Activated naive CD8-positive, alpha-beta T cell treated with anti-CD3 and anti-CD28 coated beads, Interleukin-2, amount 10 ng/mL, durations not matched to agents 7 days and 5 days (primary cell): ENCODE results near the gene FAM229B. TPM values are rescaled to one million over a fixed set of nuclear protein-coding genes. Genes with fewer than 3 reads are reported as not detected.
"Not testable (repeated sequence)": the region's sequence is repeated elsewhere in the genome, so short reads cannot be mapped to it uniquely, and the experiment has no call there.

Source experiments
- ATAC-seq: fragments of 150-1000 bp; cut with Tn5 transposase; one replicate; pipeline ENCODE4 v1.10.0; 2021; ENCODE audit warnings: low read depth, moderate library complexity
- POLR2A ChIA-PET: fragments of 350-600 bp; sonication (Branson Sonifier 250); formaldehyde crosslinking; loops from one replicate; lab custom pipeline; 2021; ENCODE audit warnings: antibody characterized with exemption; lab: Charles Lee
- DNase-seq: peaks from one replicate; pipeline ENCODE4 v3.0.0; 2021
- H3K27ac Mint-ChIP-seq: one replicate; pipeline ENCODE4 v1.8.0; 2022; ENCODE audit warnings: mild to moderate bottlenecking, mixed read lengths
- H3K27me3 Mint-ChIP-seq: one replicate; pipeline ENCODE4 v1.8.0; 2022; ENCODE audit warnings: mild to moderate bottlenecking, moderate library complexity, mixed read lengths
- H3K36me3 Mint-ChIP-seq: one replicate; pipeline ENCODE4 v1.8.0; 2021; ENCODE audit warnings: mild to moderate bottlenecking, mixed read lengths
- H3K4me1 Mint-ChIP-seq: one replicate; pipeline ENCODE4 v1.8.0; 2021; ENCODE audit warnings: mixed read lengths
- H3K4me3 Mint-ChIP-seq: one replicate; pipeline ENCODE4 v1.8.0; 2022; ENCODE audit warnings: mild to moderate bottlenecking, moderate library complexity, mixed read lengths
- H3K9me3 Mint-ChIP-seq: one replicate; pipeline ENCODE4 v1.8.0; 2021; ENCODE audit warnings: mixed read lengths
- total RNA-seq, 2 experiments: library from RNA; stranded (reverse); gene quantifications; one replicate each; pipeline ENCODE4 v1.2.3, GENCODE V29; 2021

Gene FAM229B, protein sequence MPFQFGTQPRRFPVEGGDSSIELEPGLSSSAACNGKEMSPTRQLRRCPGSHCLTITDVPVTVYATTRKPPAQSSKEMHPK
- total RNA-seq: 1 to 10 TPM; 1.9 to 2.3 TPM

DNA sequence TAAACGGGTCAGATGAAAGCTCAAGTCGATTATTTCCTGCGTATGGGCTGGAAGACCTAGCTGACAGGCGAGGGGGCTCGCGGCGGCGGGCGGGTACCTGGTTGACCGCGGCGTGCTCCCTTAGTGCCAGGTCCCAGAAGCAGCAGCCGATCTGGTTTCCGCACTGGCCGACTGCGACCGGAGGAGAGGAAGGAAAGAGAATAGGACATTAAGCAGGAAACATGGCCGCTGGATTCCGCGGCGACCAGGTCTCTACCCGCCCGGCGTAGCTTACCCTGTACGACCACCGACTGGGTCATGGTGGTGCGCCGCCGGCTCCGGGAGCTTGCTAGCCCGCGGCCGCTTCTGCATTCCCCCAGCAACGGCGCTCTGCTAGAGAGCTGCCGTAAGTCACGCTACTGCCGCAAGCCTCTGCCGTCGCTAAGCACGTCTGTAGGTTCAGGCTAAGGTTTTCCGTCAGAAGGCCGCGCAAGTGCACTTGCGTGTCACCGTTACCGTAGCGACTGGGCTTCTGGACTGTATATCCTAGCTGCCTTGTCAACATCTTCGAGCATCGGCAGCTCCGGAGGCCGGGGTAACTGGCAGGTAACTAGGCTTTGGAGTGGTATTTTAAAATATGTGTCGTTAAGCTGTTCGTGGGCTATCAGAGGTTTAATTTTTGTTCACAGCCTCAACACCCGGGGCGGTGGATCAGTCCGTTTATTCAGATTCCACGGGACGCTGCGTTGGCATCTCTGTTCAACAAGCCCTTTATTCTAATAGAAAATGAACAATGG is at the start of gene FAM229B, which contains the start of gene TUBE1:
Gene FAM229B, plus strand, starts transcription at position 456 of the 776 bp plus-strand sequence. CDS start 11,693 bp downstream, outside the sequence.
Gene TUBE1, minus strand, starts transcription at position 347 of the 776 bp plus-strand sequence. Its CDS starts 48 bp downstream, at position 299.
- peaks cover 3% of the 10 kb centered on the region for H3K4me1 Mint-ChIP-seq
- H3K27me3 Mint-ChIP-seq: peaks cover 28% of the 10 kb centered on the region
- ATAC-seq (peak; percentile 97), DNase-seq (peak; percentile 85)
- no peaks in the 10 kb centered on the region for H3K9me3 Mint-ChIP-seq
- POLR2A ChIA-PET: interaction anchor here (0.8 to 2.0 kb wide), 7 partner anchors 13 to 828 kb away, joined by 3 to 10 read pairs (median 6); partner anchors contain the start of genes REV3L and TRAF3IP2
- H3K27ac Mint-ChIP-seq: no peak within 1 kb of the TSS
- peaks cover 4% of the 10 kb centered on the region for H3K36me3 Mint-ChIP-seq
- H3K4me3 Mint-ChIP-seq: no peak within 1 kb of the TSS

DNA sequence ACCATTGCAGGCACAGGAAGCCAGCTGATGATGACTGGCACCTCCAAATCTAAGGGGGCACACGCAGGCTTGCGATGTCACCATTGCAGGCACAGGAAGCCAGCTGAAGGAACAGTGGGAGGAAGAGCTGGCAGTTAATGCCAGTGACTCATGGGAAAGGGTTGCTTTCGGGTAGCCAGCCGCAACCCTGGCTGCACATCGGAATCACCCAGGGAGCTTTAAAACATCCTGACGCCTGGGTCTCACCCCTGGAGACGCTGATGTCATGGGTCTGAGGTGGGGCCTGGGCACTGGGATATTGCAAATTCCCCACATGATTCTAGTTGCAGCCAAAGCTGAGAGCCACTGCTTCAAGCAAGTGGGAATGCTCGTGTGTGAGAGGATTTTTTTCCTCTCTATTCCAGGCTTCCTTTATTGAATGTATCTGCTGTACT is 49.6 kb upstream of the FAM229B start:
- no peak for ATAC-seq
- POLR2A ChIA-PET: no interaction called here
- H3K9me3 Mint-ChIP-seq: no peaks in the 10 kb centered on the region
- H3K27ac Mint-ChIP-seq: no peak overlapping the region
- no peak for DNase-seq
- no peaks in the 10 kb centered on the region for H3K36me3 Mint-ChIP-seq
- peaks cover 29% of the 10 kb centered on the region for H3K4me1 Mint-ChIP-seq
- H3K27me3 Mint-ChIP-seq: no peaks in the 10 kb centered on the region
- H3K4me3 Mint-ChIP-seq: no peak overlapping the region

DNA sequence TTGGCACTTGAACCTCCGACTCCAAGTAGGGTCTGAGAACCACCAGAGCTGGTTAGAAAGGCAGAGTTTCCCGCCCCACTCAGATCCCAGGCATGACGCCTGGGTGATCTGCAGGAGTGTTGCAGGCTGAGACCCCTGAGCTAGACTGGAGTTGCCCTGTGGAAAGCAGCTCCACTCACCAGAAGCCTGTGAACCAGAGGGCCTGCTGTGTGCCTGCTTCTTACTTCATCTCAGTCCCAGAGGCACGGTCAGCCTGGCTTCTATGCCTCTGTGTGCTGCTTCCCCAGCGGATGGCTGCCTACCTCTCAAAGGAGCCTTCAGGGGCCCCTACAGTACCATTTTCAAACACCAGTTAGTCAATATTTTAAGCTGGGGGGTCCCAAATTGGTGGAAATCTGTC is 49.1 kb upstream of the FAM229B start:
- POLR2A ChIA-PET: no interaction called here
- no peaks in the 10 kb centered on the region for H3K36me3 Mint-ChIP-seq
- H3K4me3 Mint-ChIP-seq: no peak overlapping the region
- H3K4me1 Mint-ChIP-seq: peaks cover 30% of the 10 kb centered on the region
- no peaks in the 10 kb centered on the region for H3K27me3 Mint-ChIP-seq
- H3K9me3 Mint-ChIP-seq: no peaks in the 10 kb centered on the region
- ATAC-seq: no peak
- H3K27ac Mint-ChIP-seq: no peak overlapping the region
- DNase-seq: no peak

GRCh38 chr6:112038756-112039430 is 48.5 kb upstream of the FAM229B start:
- Mint-ChIP-seq H3K27ac (no peak overlapping the region), H3K4me3 (no peak overlapping the region), H3K36me3 (no peaks in the 10 kb centered on the region), H3K4me1 (peaks cover 29% of the 10 kb centered on the region), H3K9me3 (no peaks in the 10 kb centered on the region), H3K27me3 (no peaks in the 10 kb centered on the region)
- POLR2A ChIA-PET: interaction anchor here (0.6 kb wide), 1 partner anchor 166 kb away, joined by 3 read pairs; the partner anchor contains the start of gene FYN
- ATAC-seq: no peak
- no peak for DNase-seq

GRCh38 chr6:112039431-112039770 is 48.0 kb upstream of the FAM229B start:
- H3K27me3 Mint-ChIP-seq: no peaks in the 10 kb centered on the region
- no peak overlapping the region for H3K27ac Mint-ChIP-seq
- H3K9me3 Mint-ChIP-seq: no peaks in the 10 kb centered on the region
- ATAC-seq (no peak), DNase-seq (no peak)
- POLR2A ChIA-PET: interaction anchor here (0.6 to 1.9 kb wide), 2 partner anchors 11 to 166 kb away, joined by 3 to 5 read pairs; partner anchors contain the start of gene FYN
- peaks cover 25% of the 10 kb centered on the region for H3K4me1 Mint-ChIP-seq
- H3K4me3 Mint-ChIP-seq: no peak overlapping the region
- no peaks in the 10 kb centered on the region for H3K36me3 Mint-ChIP-seq

DNA sequence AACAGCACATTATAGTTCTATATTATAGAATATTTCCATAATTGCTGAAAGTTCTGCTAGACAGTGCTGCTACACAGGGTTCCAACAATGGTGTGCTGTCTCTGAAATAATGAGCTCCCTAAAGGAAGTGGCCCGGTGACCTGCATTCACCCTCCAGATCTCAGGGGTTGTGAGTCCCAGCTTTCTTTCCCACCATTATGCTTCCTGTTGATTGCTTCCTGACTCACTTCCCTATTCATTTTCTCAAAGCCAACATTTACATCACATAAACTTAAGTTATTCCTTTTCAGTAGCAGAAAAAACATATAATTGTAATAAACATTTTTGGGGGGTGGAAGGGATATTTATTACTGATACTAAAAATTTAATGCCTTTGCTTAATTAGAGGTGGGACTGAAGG is 46.4 kb upstream of the FAM229B start:
- no peak for DNase-seq

DNA sequence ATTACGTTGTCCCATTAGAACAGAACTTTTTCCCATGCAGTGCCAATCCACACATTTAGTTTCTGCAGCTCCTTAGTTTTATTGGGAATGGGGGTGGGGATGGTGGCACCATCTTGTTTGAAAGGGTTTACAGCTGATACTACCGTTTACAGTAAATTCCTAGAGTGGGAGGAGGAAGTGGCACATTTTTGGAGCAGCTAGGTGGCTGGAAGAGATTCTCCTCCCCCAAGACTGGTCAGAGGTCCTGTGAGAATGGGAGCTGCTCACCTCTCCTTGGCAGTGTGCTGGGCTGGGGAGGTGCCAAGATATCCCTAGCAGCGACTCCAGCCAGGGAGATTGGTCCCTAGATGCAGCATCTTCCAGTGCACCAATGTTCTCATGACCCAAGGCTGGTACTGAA is 45.9 kb upstream of the FAM229B start:
- H3K27me3 Mint-ChIP-seq: no peaks in the 10 kb centered on the region
- ATAC-seq: no peak
- H3K27ac Mint-ChIP-seq: no peak overlapping the region
- POLR2A ChIA-PET: interaction anchor here (1.9 to 3.0 kb wide), 2 partner anchors 13 to 31 kb away, joined by 5 to 12 read pairs; no protein-coding TSS in a partner anchor
- H3K9me3 Mint-ChIP-seq: no peaks in the 10 kb centered on the region
- no peaks in the 10 kb centered on the region for H3K36me3 Mint-ChIP-seq
- no peak overlapping the region for H3K4me3 Mint-ChIP-seq
- peaks cover 14% of the 10 kb centered on the region for H3K4me1 Mint-ChIP-seq
- DNase-seq: no peak

More for the DNA sequence above, 46.4 kb upstream of the FAM229B start:
- H3K9me3 Mint-ChIP-seq: no peaks in the 10 kb centered on the region
- H3K27me3 Mint-ChIP-seq: no peaks in the 10 kb centered on the region
- POLR2A ChIA-PET: interaction anchor here (1.9 to 3.0 kb wide), 2 partner anchors 13 to 30 kb away, joined by 5 to 12 read pairs; no protein-coding TSS in a partner anchor
- H3K4me1 Mint-ChIP-seq: peaks cover 16% of the 10 kb centered on the region
- H3K4me3 Mint-ChIP-seq: no peak overlapping the region
- no peaks in the 10 kb centered on the region for H3K36me3 Mint-ChIP-seq
- H3K27ac Mint-ChIP-seq: no peak overlapping the region
- no peak for ATAC-seq

GRCh38 chr6:112043032-112044007 is 44.1 kb upstream of the FAM229B start:
- POLR2A ChIA-PET: interaction anchor here (0.6 to 3.0 kb wide), 8 partner anchors 33 to 784 kb away, joined by 3 to 12 read pairs (median 6); partner anchors contain the start of genes FAM229B and TUBE1
- ATAC-seq (peak; percentile 98), DNase-seq (peak; percentile 91)
- no peaks in the 10 kb centered on the region for H3K27me3 Mint-ChIP-seq
- H3K4me1 Mint-ChIP-seq: peaks cover 13% of the 10 kb centered on the region
- no peaks in the 10 kb centered on the region for H3K36me3 Mint-ChIP-seq
- peak overlapping the region; percentile 97 for H3K4me3 Mint-ChIP-seq
- peak overlapping the region; percentile 99 for H3K27ac Mint-ChIP-seq
- H3K9me3 Mint-ChIP-seq: no peaks in the 10 kb centered on the region

DNA sequence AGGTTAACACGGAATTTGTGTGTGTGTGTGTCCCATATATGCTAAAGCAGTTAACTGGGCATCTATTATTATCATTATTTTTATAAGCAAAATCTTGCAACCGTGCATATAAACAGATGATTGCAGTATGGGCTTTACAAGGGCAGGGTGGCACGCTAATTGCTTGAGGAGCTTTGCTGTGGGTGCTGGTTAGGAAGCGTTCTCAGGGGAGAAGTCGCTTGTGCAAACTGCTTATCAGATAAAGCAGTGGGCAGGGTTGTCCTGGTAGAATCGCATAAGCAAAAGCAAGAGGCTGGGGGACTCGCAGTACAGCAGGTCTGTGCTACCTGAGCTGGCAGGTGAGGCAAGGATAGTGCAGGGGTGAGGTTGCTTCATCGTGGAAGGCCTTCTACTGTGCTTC is 43.2 kb upstream of the FAM229B start:
- ATAC-seq: no peak
- H3K9me3 Mint-ChIP-seq: no peaks in the 10 kb centered on the region
- H3K4me1 Mint-ChIP-seq: peaks cover 13% of the 10 kb centered on the region
- H3K27me3 Mint-ChIP-seq: no peaks in the 10 kb centered on the region
- no peak overlapping the region for H3K27ac Mint-ChIP-seq
- H3K36me3 Mint-ChIP-seq: no peaks in the 10 kb centered on the region
- H3K4me3 Mint-ChIP-seq: no peak overlapping the region
- no peak for DNase-seq
- POLR2A ChIA-PET: interaction anchor here (2.7 kb wide), 1 partner anchor 785 kb away, joined by 10 read pairs; a partner anchor contains a TSS

GRCh38 chr6:112044856-112045255 is 42.5 kb upstream of the FAM229B start:
- H3K4me1 Mint-ChIP-seq: peaks cover 15% of the 10 kb centered on the region
- POLR2A ChIA-PET: interaction anchor here (2.7 kb wide), 1 partner anchor 786 kb away, joined by 10 read pairs; a partner anchor contains a TSS

DNA sequence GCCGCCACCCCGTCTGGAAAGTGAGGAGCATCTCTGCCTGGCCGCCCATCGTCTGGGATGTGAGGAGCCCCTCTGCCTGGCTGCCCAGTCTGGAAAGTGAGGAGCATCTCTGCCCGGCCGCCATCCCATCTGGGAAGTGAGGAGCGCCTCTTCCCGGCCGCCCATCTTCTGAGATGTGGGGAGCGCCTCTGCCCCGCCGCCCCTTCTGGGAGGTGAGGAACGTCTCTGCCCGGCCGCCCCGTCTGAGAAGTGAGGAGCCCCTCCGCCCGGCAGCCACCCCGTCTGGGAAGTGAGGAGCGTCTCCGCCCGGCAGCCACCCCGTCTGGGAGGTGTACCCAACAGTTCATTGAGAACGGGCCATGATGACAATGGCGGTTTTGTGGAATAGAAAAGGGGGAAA is 39.9 kb upstream of the FAM229B start:
- ATAC-seq, H3K27me3 Mint-ChIP-seq, H3K4me1 Mint-ChIP-seq, H3K36me3 Mint-ChIP-seq, H3K9me3 Mint-ChIP-seq, POLR2A ChIA-PET, H3K27ac Mint-ChIP-seq, H3K4me3 Mint-ChIP-seq, DNase-seq: not testable (repeated sequence)

More at GRCh38 chr6:112044856-112045255, 42.5 kb upstream of the FAM229B start:
- Mint-ChIP-seq H3K36me3 (no peaks in the 10 kb centered on the region), H3K9me3 (no peaks in the 10 kb centered on the region), H3K4me3 (no peak overlapping the region), H3K27ac (no peak overlapping the region), H3K27me3 (no peaks in the 10 kb centered on the region)
- no peak for DNase-seq
- ATAC-seq: no peak

DNA sequence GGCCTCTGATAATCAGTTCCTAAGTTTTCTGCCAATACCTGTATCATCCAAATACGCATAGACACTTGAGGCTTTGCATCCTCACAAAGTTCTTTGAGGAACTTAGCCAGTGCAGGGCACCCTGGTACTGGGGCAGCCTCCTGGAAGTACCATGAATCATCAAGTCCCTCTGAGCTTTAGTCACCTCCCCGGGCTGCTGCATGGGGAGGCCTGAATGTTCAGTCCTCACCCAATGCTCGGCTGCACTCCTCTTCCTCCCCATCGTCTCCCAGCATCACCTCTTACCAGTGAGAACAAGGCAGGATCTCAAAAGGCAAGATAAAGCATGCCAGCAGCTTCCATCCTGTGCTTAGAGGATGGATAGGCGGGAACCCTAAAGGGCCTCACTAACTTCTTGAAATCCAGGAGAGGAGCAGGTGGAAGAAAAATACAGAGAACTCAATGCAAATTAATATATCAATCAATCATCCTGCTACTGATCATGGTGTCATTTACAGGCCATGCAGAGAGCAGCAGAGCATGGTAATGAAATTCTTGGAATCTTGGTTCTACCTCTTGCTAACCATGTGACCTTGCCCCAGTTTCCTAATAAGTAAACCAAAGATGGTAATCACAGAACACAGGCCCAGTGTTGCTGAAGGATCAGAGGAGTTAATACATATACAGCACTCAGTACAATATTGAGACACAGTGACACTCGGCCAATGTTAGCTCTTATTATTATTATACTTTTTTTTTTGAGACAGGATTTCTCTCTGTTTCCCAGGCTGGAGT is 38.2 kb upstream of the FAM229B start:
- Mint-ChIP-seq H3K27ac (no peak overlapping the region), H3K4me3 (no peak overlapping the region), H3K9me3 (no peaks in the 10 kb centered on the region), H3K4me1 (peaks cover 2% of the 10 kb centered on the region), H3K27me3 (no peaks in the 10 kb centered on the region), H3K36me3 (no peaks in the 10 kb centered on the region)
- DNase-seq: no peak
- no peak for ATAC-seq
- POLR2A ChIA-PET: no interaction called here
